ENCODE measurements around the gene ZNF407. TPM values are rescaled to one million over a fixed set of nuclear protein-coding genes. Genes with fewer than 3 reads are reported as not detected.

The ZNF407 gene
- total and polyA plus RNA-seq, 2 experiments from 2014 or later = 2.1 to 10.4 TPM

DNA sequence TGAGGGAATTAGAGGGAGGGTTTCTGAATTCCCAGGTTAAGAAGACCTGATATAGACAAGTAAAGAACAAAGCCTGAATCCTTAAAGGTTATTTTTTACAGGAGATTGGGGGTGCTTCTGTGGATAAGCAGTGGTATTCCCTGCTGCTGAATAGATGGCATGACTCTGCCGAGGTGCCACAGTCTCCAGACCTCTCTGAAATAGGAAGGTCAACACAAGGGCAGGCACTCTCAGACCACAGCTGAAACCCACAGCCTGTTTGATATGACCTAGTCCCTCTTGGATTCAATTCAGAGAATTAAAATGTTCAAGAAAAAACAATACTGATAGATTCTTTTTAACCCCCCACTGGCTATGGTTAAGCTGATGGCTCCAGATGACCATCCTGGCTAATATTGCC is 351.9 kb downstream of the ZNF407 start (continued):
- TF ChIP-seq POLR2AphosphoS5 (IDR thresholded peaks at IDR 0.05; ENCODE audit: low read depth) (no peak), CREB1 (CRISPR knock-in tag; IDR thresholded peaks at IDR 0.05; ENCODE audit: low read depth) (no peak), NANOG (IDR thresholded peaks at IDR 0.05; ENCODE audit: borderline replicate concordance) (no peak), JUNB (IDR thresholded peaks at IDR 0.05; ENCODE audit: unreplicated experiment) (no peak), STAT1 (IDR thresholded peaks at IDR 0.05; ENCODE audit: unreplicated experiment) (no peak)

DNA sequence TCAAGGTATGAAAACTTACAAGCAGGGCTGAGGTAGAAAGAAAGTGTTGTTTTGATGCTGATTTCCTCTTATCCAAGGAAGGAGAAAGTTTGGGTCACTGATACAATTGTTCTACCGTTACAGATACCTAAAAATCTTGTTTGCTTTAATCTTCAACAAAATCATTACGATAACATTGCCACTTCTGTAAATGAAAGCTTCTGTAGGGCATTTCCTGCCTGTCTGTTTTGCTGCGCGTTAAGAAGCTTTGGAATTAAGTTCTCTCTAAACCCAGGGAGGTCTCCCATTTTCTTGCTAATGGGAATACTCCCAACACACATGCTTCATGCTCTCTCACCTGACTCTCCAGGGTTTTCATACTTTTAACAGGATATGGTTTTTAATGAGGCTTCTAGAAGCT is 352.8 kb downstream of the ZNF407 start:
- H3K4me2 ChIP-seq = peak overlapping the region; percentile 38; the same call in 1 of the 2 replicates
- ATAC-seq (peak; percentile 27; the same call in 2 of the 3 replicates), DNase-seq (ENCODE audit: low spot score) (peak; percentile 32)
- peaks cover 52% of the 10 kb centered on the region for H3K4me1 Mint-ChIP-seq
- no peaks in the 10 kb centered on the region for H3K27me3 ChIP-seq (ENCODE audit: insufficient read depth)
- no peaks in the 10 kb centered on the region for H3K36me3 ChIP-seq (ENCODE audit: insufficient read depth)
- no peaks in the 10 kb centered on the region; the same call in 2 of the 3 replicates for H3K9me3 Mint-ChIP-seq
- H3K4me3 Mint-ChIP-seq = no peak overlapping the region
- H3K4me3 ChIP-seq = no peak overlapping the region
- no peaks in the 10 kb centered on the region for H3F3A ChIP-seq (replicated peaks; ENCODE audit: low read depth)
- H3K79me2 ChIP-seq (replicated peaks; ENCODE audit: insufficient read depth) = no peaks in the 10 kb centered on the region
- H3K9me2 ChIP-seq (ENCODE audit: insufficient read depth) = no peaks in the 10 kb centered on the region; the same call in 1 of the 2 replicates
- H3K27ac ChIP-seq (ENCODE audit: low read depth) = no peak overlapping the region
- TF ChIP-seq EZH2phosphoT487 (IDR thresholded peaks at IDR 0.05; ENCODE audit: unreplicated experiment) (no peak), STAT1 (IDR thresholded peaks at IDR 0.05; ENCODE audit: unreplicated experiment) (no peak), POLR2AphosphoS5 (IDR thresholded peaks at IDR 0.05; ENCODE audit: low read depth) (no peak), ETS1 (IDR thresholded peaks at IDR 0.05) (no peak)
- TF ChIP-seq, protein P1, sequence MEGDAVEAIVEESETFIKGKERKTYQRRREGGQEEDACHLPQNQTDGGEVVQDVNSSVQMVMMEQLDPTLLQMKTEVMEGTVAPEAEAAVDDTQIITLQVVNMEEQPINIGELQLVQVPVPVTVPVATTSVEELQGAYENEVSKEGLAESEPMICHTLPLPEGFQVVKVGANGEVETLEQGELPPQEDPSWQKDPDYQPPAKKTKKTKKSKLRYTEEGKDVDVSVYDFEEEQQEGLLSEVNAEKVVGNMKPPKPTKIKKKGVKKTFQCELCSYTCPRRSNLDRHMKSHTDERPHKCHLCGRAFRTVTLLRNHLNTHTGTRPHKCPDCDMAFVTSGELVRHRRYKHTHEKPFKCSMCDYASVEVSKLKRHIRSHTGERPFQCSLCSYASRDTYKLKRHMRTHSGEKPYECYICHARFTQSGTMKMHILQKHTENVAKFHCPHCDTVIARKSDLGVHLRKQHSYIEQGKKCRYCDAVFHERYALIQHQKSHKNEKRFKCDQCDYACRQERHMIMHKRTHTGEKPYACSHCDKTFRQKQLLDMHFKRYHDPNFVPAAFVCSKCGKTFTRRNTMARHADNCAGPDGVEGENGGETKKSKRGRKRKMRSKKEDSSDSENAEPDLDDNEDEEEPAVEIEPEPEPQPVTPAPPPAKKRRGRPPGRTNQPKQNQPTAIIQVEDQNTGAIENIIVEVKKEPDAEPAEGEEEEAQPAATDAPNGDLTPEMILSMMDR (conservative IDR thresholded peaks at IDR 0.05; ENCODE audit: low read depth in 2 of 2) = no peak
- no peaks in the 10 kb centered on the region for H4K20me1 ChIP-seq (replicated peaks; ENCODE audit: insufficient read depth)
- H3K27ac Mint-ChIP-seq = peak overlapping the region; percentile 7; the same call in 1 of the 2 replicates
- H3K27me3 Mint-ChIP-seq (ENCODE audit: insufficient read depth, low read depth, poor library complexity) = peaks cover 4% of the 10 kb centered on the region
- H3K4me1 ChIP-seq (ENCODE audit: insufficient read depth) = peaks cover 51% of the 10 kb centered on the region
- H2AFZ ChIP-seq = no peak overlapping the region
- H3K36me3 Mint-ChIP-seq (ENCODE audit: low read depth) = no peaks in the 10 kb centered on the region

DNA sequence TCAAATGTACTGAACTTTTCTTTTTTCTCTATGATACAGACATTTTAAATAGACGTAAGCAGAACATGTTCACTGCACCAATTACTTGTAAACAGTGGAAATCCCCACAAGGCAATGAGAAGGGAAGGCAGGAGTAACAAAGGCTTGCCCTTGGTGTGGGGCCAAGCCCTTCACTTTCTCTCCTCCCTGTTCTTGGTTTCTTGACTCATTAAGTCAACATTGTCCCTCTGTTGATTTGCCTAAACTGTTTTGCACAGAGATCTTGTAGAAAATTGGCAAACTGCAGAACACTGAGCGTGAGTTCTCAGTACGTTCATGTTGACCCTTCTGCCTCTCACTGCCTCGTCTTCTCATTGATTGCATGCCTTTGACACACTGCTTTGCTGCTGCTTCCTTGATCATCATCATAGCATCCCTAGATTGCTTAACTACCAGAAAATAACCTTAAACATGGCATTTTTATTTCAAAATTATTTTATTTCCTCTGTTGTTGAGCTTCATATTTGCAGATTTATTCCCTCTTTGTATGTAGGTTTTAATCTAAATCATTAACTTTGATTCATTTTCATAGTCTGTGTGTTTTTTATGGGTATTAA is 353.6 kb downstream of the ZNF407 start:
- no peaks in the 10 kb centered on the region for H4K20me1 ChIP-seq (replicated peaks; ENCODE audit: insufficient read depth)
- no peaks in the 10 kb centered on the region for H3K27me3 ChIP-seq (ENCODE audit: insufficient read depth)
- H3K79me2 ChIP-seq (replicated peaks; ENCODE audit: insufficient read depth) = no peaks in the 10 kb centered on the region
- H3K27me3 Mint-ChIP-seq (ENCODE audit: insufficient read depth, low read depth, poor library complexity) = peaks cover 4% of the 10 kb centered on the region
- ATAC-seq (no peak), DNase-seq (ENCODE audit: low spot score) (no peak)
- H3K27ac Mint-ChIP-seq = peak overlapping the region; percentile 7; the same call in 1 of the 2 replicates
- TF ChIP-seq REST (IDR thresholded peaks at IDR 0.05; ENCODE audit: unreplicated experiment) = no peak
- TF ChIP-seq CREB1 (CRISPR knock-in tag; IDR thresholded peaks at IDR 0.05; ENCODE audit: low read depth) = no peak
- no peak for TF ChIP-seq JUNB (IDR thresholded peaks at IDR 0.05; ENCODE audit: unreplicated experiment)
- H3K27ac ChIP-seq (ENCODE audit: low read depth) = no peak overlapping the region
- H3K9me2 ChIP-seq (ENCODE audit: insufficient read depth) = no peaks in the 10 kb centered on the region; the same call in 1 of the 2 replicates
- peak overlapping the region; percentile 67; the same call in 1 of the 2 replicates for H2AFZ ChIP-seq
- peaks cover 45% of the 10 kb centered on the region for H3K4me1 Mint-ChIP-seq
- no peaks in the 10 kb centered on the region for H3K36me3 Mint-ChIP-seq (ENCODE audit: low read depth)
- H3K4me2 ChIP-seq = peak overlapping the region; percentile 37; the same call in 1 of the 2 replicates
- H3K4me1 ChIP-seq (ENCODE audit: insufficient read depth) = peaks cover 44% of the 10 kb centered on the region
- H3K4me3 ChIP-seq = no peak overlapping the region
- H3K4me3 Mint-ChIP-seq = no peak overlapping the region
- no peaks in the 10 kb centered on the region for H3F3A ChIP-seq (replicated peaks; ENCODE audit: low read depth)
- H3K9me3 Mint-ChIP-seq = no peaks in the 10 kb centered on the region; the same call in 2 of the 3 replicates
- no peaks in the 10 kb centered on the region for H3K36me3 ChIP-seq (ENCODE audit: insufficient read depth)
